ENCODE data around the gene SLC22A4. TPM values are rescaled to one million over a fixed set of nuclear protein-coding genes. Genes with fewer than 3 reads are reported as not detected.

Gene SLC22A4
- total RNA-seq, 2 experiments from 2014 or later, result 0.16 to 0.22 TPM

- Histone ChIP-seq H3K36me3 (ENCODE audit: insufficient read depth, low read length) (no peaks in the 10 kb centered on the region), H3K27me3 (ENCODE audit: control insufficient read depth in 1 of 2, insufficient read depth in 2 of 2, low read length in 2 of 2) (no peaks in the 10 kb centered on the region), H3K4me1 (ENCODE audit: insufficient read depth, low read length) (peaks cover 7% of the 10 kb centered on the region), H3K4me3 (ENCODE audit: low read length) (no peak overlapping the region), H3K9me3 (ENCODE audit: control insufficient read depth in 1 of 2, insufficient read depth in 1 of 2, low read length in 2 of 2) (peaks cover 0 to 2% of the 10 kb centered on the region in 2 experiments), H3K27ac (ENCODE audit: low read depth in 1 of 2, low read length in 2 of 2) (no peak overlapping the region)
- Mint-ChIP-seq H3K9me3 (no peaks in the 10 kb centered on the region), H3K4me1 (ENCODE audit: low read depth) (peaks cover 7% of the 10 kb centered on the region), H3K4me3 (no peak overlapping the region), H3K27me3 (no peaks in the 10 kb centered on the region), H3K36me3 (ENCODE audit: low read depth) (no peaks in the 10 kb centered on the region), H3K27ac (no peak overlapping the region)
- intact Hi-C loops (cut with DNase I, micrococcal nuclease), result no loop called here
- no peak for ATAC-seq (ENCODE audit: poor library complexity)
- ChIA-PET CTCF (no interaction called here), POLR2A (no interaction called here)
- DNase-seq, result no peak
- TF ChIP-seq, protein P1, sequence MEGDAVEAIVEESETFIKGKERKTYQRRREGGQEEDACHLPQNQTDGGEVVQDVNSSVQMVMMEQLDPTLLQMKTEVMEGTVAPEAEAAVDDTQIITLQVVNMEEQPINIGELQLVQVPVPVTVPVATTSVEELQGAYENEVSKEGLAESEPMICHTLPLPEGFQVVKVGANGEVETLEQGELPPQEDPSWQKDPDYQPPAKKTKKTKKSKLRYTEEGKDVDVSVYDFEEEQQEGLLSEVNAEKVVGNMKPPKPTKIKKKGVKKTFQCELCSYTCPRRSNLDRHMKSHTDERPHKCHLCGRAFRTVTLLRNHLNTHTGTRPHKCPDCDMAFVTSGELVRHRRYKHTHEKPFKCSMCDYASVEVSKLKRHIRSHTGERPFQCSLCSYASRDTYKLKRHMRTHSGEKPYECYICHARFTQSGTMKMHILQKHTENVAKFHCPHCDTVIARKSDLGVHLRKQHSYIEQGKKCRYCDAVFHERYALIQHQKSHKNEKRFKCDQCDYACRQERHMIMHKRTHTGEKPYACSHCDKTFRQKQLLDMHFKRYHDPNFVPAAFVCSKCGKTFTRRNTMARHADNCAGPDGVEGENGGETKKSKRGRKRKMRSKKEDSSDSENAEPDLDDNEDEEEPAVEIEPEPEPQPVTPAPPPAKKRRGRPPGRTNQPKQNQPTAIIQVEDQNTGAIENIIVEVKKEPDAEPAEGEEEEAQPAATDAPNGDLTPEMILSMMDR (IDR thresholded peaks at IDR 0.05), result no peak
Measured at GRCh38 chr5:132266836-132267160, 27.4 kb upstream of the SLC22A4 start.

DNA sequence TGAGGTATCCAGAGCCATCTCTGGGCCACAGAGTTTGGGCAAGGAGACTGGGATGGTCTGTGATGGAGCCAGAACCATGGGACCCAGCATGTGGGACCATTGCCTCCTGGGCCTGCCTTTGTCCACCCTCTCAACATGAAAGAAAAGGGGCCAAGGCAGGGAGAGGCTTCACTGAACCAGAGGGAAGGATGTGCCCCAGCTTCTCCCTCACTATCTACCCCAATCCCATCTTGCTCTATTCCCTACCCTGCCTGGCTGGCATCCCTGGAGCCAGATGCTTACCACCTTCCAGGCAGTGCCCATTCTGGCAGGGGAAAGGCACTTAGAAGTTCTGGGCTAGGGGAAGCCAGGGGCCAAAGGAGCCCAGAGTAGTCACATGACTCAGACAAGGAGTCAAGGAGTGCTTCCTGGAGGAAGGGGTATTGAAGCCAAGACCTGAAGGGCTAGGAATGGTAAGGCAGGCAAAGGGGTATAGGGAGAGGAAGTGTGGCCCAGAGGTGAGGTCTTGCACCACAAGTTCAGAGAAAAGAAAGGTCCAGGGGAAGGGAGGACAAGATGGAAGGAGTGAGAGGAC is 26.9 kb upstream of the SLC22A4 start:
- ATAC-seq (ENCODE audit: poor library complexity) (no peak), DNase-seq (no peak)
- H3K4me1 Mint-ChIP-seq (ENCODE audit: low read depth), result peaks cover 9% of the 10 kb centered on the region
- ChIA-PET CTCF (no interaction called here), POLR2A (no interaction called here)
- intact Hi-C loops (cut with DNase I, micrococcal nuclease), result no loop called here
- no peaks in the 10 kb centered on the region for H3K27me3 ChIP-seq (ENCODE audit: control insufficient read depth in 1 of 2, insufficient read depth in 2 of 2, low read length in 2 of 2)
- H3K27ac Mint-ChIP-seq, result no peak overlapping the region
- peaks cover 3% of the 10 kb centered on the region for H3K27me3 Mint-ChIP-seq
- H3K4me3 ChIP-seq (ENCODE audit: low read length), result no peak overlapping the region
- no peak overlapping the region for H3K4me3 Mint-ChIP-seq
- no peaks in the 10 kb centered on the region for H3K36me3 Mint-ChIP-seq (ENCODE audit: low read depth)
- peaks cover 0 to 6% of the 10 kb centered on the region in 2 experiments for H3K9me3 ChIP-seq (ENCODE audit: control insufficient read depth in 1 of 2, insufficient read depth in 1 of 2, low read length in 2 of 2)
- H3K36me3 ChIP-seq (ENCODE audit: insufficient read depth, low read length), result no peaks in the 10 kb centered on the region
- TF ChIP-seq, protein P1 (IDR thresholded peaks at IDR 0.05), result no peak
- no peak overlapping the region for H3K27ac ChIP-seq (ENCODE audit: low read depth in 1 of 2, low read length in 2 of 2)
- H3K9me3 Mint-ChIP-seq, result no peaks in the 10 kb centered on the region
- H3K4me1 ChIP-seq (ENCODE audit: insufficient read depth, low read length), result peaks cover 9% of the 10 kb centered on the region

- H3K27ac Mint-ChIP-seq, result no peak overlapping the region
- TF ChIP-seq, protein P1 (IDR thresholded peaks at IDR 0.05), result no peak
Measured at GRCh38 chr5:132267931-132268768, 26.0 kb upstream of the SLC22A4 start.

More at GRCh38 chr5:132267931-132268768, 26.0 kb upstream of the SLC22A4 start:
- CTCF ChIA-PET, result no interaction called here
- Histone ChIP-seq H3K4me3 (ENCODE audit: low read length) (no peak overlapping the region), H3K9me3 (ENCODE audit: control insufficient read depth in 1 of 2, insufficient read depth in 1 of 2, low read length in 2 of 2) (peaks cover 0 to 6% of the 10 kb centered on the region in 2 experiments), H3K27me3 (ENCODE audit: control insufficient read depth in 1 of 2, insufficient read depth in 2 of 2, low read length in 2 of 2) (no peaks in the 10 kb centered on the region), H3K27ac (ENCODE audit: low read depth in 1 of 2, low read length in 2 of 2) (no peak overlapping the region), H3K36me3 (ENCODE audit: insufficient read depth, low read length) (no peaks in the 10 kb centered on the region), H3K4me1 (ENCODE audit: insufficient read depth, low read length) (peaks cover 15% of the 10 kb centered on the region)
- no peaks in the 10 kb centered on the region for H3K9me3 Mint-ChIP-seq
- POLR2A ChIA-PET, result no interaction called here
- H3K4me1 Mint-ChIP-seq (ENCODE audit: low read depth), result peaks cover 11% of the 10 kb centered on the region
- no peak for DNase-seq
- H3K36me3 Mint-ChIP-seq (ENCODE audit: low read depth), result no peaks in the 10 kb centered on the region
- no peak overlapping the region for H3K4me3 Mint-ChIP-seq
- intact Hi-C loops (cut with DNase I, micrococcal nuclease), result no loop called here
- peaks cover 11% of the 10 kb centered on the region for H3K27me3 Mint-ChIP-seq
- ATAC-seq (ENCODE audit: poor library complexity), result no peak
